HG02938 (cell line): ENCODE data around the gene PIK3R1.
"Not testable (repeated sequence)": the region's sequence is repeated elsewhere in the genome, so short reads cannot be mapped to it uniquely, and the experiment has no call there.

ENCODE experiments used
- ATAC-seq: cut with Tn5 transposase; IDR thresholded peaks from one replicate; pipeline ENCODE4 v1.9.1; 2021; ENCODE audit warnings: mild to moderate bottlenecking, moderate library complexity; ENCODE audit not compliant: unreplicated experiment

PIK3R1 gene

GRCh38 chr5:68192679-68193060, 22.9 kb upstream of the PIK3R1 start:
- ATAC-seq: no peak

DNA sequence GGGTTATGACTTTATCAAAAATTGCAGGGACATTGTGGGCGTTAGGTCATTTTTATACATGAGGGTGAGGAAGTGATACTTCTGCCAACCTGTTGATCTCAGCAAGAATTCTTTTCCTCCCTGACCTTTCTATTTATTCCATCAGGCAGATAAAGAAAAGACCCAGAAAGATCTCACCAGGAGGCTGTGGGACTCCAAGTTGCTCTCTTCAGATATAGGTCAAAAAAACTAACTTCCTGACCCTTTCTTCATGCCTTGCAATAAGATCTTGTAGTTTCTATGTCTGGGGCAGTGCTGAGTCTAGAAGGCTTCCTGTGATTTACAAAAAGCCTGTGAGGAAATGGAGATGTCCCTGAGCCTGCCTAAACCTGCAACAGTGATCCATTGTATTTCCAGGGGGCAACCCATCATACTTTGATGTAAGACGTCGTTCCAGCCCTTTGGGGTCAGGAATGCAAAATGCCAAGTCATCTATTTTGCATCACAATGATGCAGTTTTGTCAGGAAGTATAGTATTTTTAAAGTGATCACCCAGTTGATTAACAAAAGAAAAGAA, 22.0 kb upstream of the PIK3R1 start:
- ATAC-seq: no peak

- no peak for ATAC-seq
Measured at GRCh38 chr5:68194386-68194785, 21.2 kb upstream of the PIK3R1 start.

DNA sequence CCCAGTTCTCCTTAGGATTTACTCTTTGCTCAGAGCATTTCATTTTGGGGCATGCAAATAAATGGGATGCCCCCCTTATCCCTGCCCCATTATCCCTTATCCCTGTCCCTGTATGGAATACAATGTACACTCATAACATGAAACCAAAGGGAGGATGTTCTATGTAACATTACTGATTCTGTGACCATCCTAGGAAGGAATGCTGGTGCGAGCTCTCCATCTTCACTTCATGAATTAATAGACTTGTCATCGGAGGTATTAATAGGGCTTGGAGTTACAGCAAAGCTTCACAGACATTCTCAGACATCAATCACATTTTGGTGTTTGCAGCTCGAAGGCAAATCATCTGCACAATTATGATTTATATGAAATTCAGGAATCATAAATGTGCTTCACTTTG, 20.4 kb upstream of the PIK3R1 start:
- ATAC-seq: no peak

DNA sequence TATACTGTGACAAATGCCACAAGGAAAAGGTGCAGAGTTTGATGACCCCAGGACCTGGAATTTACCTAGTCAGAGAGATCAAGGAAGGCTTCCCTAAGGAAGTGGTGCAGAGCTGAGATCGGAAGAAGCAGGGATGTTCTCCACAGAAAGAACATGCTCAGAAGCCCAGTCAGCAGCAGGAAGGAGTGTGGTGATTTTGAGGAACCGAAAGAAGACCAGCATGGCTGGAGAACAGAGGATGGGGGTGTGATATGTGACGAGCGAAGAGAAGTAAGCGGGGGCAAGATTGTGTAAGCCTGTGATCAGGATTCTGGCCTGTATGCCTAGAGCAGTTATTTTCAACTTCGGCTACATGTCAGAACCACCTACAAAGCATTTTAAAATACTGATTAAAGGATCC, 18.7 kb upstream of the PIK3R1 start:
- peak; percentile 98 for ATAC-seq

GRCh38 chr5:68200288-68200687, 15.3 kb upstream of the PIK3R1 start:
- no peak for ATAC-seq

DNA sequence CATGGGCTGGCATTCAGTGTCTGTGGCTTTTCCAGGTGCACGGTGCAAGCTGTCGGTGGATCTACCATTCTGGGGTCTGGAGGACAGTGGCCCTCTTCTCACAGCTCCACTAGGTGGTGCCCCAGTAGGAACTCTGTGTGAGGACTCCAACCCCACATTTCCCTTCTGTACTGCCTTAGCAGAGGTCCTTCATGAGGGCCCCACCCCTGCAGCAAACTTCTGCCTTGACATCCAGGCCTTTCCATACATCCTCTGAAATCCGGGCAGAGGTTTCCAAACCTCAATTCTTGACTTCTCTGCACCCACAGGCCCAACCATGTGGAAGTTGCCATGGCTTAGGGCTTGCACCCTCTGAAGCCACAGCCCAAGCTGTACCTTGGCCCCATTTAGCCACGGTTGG, 4.9 kb upstream of the PIK3R1 start:
- ATAC-seq: not testable (repeated sequence)

GRCh38 chr5:68214482-68215207, 911 bp upstream of the PIK3R1 start:
- ATAC-seq: peak; percentile 18

DNA sequence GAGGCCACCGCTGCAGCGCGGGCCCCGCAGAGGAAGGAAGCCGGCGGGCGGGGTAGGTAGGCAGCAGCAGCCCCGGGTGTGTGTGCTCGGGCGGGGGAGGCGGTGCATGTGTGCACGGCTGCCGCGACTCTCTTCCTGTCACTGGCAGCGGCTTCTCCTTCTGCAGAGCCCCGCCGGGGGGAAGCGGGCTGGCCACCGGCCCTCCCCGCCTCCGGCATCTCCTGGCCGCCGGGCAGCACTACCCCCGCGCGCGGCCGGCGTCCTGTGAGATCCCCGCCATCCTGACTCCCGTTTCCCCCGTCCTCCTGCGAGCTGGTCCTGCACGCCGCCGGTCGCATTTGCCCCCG, 315 bp downstream of the PIK3R1 start:
- peak; percentile 45 for ATAC-seq

- peak; percentile 17 for ATAC-seq
Measured at GRCh38 chr5:68216245-68217046, 890 bp downstream of the PIK3R1 start.

- no peak for ATAC-seq
Measured at GRCh38 chr5:68217047-68217355, 1.4 kb downstream of the PIK3R1 start.

DNA sequence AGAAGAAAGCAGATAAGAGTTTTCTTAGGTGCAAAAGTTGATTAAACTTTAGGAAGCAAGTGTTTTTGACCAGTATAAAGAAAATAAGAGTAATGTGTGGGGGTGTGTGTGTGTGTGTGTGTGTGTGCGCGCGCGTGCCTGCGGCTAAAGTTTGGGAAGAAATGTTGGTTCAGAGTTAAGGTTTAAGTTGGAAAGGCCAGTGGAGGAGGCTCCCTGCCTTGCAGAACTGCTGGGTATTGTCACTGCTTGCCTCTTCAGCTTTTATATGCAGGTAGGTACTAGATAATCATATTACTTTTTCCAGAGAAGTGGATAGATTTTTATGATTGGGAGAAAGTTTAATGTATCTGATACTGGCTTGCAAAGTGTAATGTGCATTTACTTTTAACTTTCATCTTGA, 2.0 kb downstream of the PIK3R1 start:
- no peak for ATAC-seq

DNA sequence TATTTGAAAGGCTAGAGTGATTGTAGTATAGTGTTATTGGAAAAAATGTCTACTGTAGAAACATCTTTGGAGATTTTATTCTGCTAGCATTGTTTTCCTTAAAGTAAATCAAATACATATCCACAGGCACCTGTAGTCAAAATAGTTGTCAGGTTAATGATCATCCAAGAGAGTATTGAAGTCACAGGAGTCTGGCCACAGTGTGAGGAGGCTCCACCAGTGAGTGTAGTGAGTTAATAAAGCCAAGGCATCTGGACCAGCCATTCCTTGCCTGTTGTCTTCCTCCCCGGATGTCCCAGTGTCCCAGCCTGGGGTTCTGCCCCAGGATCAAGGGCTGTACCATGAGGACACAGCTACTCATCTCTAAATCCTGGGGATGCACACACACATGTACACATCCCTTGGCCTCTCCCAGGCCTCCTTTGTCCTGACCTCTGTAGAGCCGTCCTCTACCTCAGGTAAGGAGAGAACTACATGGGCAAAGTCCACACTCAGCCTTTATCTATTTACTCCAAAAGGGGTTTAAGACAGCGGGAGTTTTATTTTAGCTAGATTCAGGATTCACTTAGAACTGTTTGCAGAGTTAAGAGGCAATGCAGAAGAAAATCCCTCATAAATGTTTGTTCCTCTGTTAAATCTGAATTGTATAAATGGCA, 3.7 kb downstream of the PIK3R1 start:
- ATAC-seq: no peak

- ATAC-seq: no peak
Measured at GRCh38 chr5:68220260-68220659, 4.7 kb downstream of the PIK3R1 start.

DNA sequence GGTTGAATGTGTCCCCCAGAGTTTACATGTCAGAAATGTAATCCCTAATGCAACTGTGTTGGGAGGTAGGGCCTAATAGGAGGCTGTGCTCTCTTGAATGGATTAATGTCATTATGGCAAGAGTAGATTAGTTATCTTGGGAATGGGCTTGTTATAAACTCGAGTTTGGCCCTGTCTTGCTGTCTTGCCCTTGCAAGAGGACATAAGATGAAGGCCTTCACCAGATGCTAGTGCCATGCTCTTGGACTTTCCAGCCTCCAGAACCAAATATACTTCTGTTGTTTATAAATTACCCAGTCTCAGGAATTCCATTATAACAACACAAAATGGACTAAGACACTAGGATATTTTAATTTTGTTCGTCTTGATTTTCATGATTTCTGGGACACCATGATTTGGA, 5.4 kb downstream of the PIK3R1 start:
- no peak for ATAC-seq

DNA sequence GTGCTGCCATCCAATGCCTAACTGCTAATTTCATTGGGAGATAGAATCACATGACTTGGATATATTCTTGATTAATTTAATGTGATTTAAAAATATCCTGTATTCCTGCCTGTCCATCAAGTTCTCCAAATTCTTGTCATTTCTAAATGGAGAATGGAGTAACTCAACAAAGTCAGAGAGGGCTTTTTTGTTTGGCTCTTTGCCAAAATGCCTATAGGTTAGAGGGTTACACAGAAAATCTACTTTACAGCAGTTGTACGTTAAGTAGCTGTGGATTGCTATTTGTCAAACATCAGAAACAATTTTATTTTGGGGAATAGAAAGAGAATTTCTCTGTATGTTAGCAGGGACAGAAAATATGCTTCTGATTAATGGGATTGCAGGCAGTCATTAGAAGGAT, 5.9 kb downstream of the PIK3R1 start:
- ATAC-seq: no peak

- no peak for ATAC-seq
Measured at GRCh38 chr5:68222310-68222709, 6.8 kb downstream of the PIK3R1 start.

DNA sequence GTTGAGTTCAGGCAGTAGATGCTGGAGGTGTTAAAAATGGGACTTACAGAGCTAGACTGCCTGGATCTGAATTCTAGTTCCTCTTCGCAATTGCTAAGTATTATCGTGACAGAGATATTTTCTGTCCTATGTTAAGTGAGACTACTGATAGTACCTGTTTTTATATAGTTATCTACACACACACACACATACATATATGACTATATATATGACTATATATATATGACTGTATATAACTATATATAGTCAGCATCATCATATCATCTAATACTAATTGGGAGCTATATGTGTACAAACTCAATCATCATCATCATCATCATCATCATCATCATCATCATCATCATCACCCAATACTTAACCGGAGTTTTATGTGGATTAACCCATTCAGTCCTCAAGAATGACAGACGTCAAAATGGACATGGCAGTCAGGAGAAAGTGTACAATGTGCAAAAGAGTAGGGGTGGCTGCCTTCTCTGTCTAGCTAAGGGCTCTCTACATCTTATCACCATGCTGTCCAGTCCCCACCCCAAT, 7.3 kb downstream of the PIK3R1 start:
- ATAC-seq: no peak

DNA sequence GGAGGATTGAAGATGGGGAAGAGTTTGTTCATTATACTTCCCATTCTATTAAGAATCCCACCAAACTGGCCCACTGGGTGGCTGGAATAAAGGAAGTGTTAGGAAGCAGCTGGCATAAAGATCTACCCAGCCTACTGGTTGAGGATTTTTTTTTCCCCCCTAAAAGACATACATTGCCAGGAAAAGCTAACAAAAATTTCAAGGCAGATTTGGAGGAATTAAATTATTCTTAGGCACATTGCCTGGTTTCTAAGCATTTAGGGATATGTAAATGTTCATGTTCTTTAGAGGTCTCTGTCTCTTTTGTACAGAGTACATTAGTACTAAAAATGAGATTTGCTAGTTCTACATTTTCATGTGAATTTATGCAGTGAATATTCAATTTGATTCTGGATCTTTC, 8.3 kb downstream of the PIK3R1 start:
- no peak for ATAC-seq

- ATAC-seq: no peak
Measured at GRCh38 chr5:68224509-68225187, 9.1 kb downstream of the PIK3R1 start.
